ENCODE measurements around the gene ZBTB9. TPM values are rescaled to one million over a fixed set of nuclear protein-coding genes. Genes with fewer than 3 reads are reported as not detected.

Gene ZBTB9
- polyA plus RNA-seq, 1 experiment: 5.8 TPM

DNA sequence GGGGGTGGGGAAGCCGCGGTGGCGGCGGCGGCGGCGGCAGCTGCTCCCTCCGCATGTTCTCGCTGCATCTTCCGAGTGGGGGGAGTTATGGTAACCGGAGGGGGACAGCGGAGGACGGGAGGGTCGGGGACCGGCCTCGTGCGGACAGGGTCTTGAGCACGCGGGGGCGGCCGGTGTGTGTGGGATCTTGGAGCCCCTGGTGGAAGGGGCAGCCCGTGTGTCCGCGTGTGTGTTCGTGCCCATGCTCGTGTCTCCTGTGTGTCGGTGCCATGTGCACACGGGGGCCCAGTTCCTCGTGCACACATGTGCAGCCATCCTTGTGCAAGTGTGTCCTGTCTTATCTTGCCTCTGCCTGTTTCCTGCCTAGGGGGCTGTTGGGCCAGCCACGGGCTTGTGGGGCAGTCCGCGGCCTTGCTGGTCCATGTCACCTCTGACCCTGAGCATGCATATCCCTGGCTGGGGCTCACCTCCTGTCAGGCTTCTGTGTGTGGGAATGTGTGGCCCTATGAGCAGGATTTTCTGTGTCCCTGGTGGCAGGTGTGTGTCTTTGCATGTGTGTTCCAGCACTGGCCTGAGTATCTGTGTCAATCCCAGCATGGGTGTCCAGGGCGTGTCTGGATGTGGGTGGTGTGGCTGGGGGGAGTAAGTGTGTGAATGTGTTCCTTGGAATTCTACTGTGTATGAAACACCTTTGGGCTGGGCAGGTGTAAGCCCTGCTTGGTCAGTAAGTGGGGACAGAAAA, 26.0 kb upstream of the ZBTB9 start:
- CTCF ChIA-PET: interaction anchor here (1.1 kb wide), 1 partner anchor 9 kb away, joined by 3 read pairs; the partner anchor contains the start of gene SYNGAP1
- POLR2A ChIA-PET: interaction anchor here (1.0 kb wide), 1 partner anchor 110 kb away, joined by 17 read pairs; no protein-coding TSS in a partner anchor

DNA sequence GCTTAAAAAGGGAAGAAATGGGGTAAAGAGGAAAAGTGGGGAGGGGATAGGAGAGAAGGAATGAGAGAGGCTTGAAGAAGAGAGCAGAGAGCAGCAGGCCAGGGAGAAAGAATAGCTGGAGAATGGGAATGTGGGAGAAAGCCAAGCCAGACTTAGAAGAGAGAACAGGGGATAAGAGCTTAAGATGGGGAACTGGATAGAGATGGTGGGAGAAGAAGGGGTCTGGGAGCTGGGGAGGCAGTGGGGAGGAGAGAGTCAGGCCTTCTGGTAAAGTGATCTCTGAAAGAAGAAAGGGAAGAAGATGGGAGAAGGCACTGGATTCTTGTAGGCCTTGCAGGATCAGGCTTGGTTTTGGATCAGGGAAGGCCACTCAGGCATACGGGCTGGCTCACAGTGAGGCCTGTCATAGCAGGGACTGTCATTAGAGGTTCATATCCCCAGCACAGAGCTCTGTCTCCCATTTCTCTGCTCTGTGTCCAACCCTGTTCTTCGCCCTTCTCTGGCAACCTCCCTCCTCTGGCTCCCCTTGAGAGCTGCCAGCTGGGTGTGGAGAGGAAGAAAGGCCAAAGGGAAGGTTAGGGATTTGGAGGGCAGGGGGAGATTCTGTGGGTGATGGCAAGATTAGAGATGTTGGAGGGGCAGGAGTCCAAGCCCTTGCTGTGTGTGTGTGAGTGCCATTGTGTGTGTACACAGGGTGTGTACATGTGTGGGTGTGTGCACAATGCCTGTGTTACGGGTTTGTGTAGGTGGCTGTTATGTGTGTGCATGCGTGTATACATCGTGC, 25.2 kb upstream of the ZBTB9 start:
- ChIA-PET POLR2A (interaction anchor here (1.0 kb wide), 1 partner anchor 111 kb away, joined by 17 read pairs; no protein-coding TSS in a partner anchor), CTCF (interaction anchor here (1.1 kb wide), 1 partner anchor 10 kb away, joined by 3 read pairs; the partner anchor contains the start of gene SYNGAP1)
- Histone ChIP-seq H3K27me3 (ENCODE audit: control insufficient read depth, insufficient read depth, low read length) (no peaks in the 10 kb centered on the region), H3K4me3 (ENCODE audit: low read depth, low read length) (peak overlapping the region; percentile 7; the same call in 1 of the 2 replicates), H3K27ac (ENCODE audit: low read depth, low read length) (no peak overlapping the region), H3K9me3 (ENCODE audit: control insufficient read depth, insufficient read depth, low read length) (no peaks in the 10 kb centered on the region)
- TF ChIP-seq, protein P1, sequence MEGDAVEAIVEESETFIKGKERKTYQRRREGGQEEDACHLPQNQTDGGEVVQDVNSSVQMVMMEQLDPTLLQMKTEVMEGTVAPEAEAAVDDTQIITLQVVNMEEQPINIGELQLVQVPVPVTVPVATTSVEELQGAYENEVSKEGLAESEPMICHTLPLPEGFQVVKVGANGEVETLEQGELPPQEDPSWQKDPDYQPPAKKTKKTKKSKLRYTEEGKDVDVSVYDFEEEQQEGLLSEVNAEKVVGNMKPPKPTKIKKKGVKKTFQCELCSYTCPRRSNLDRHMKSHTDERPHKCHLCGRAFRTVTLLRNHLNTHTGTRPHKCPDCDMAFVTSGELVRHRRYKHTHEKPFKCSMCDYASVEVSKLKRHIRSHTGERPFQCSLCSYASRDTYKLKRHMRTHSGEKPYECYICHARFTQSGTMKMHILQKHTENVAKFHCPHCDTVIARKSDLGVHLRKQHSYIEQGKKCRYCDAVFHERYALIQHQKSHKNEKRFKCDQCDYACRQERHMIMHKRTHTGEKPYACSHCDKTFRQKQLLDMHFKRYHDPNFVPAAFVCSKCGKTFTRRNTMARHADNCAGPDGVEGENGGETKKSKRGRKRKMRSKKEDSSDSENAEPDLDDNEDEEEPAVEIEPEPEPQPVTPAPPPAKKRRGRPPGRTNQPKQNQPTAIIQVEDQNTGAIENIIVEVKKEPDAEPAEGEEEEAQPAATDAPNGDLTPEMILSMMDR (IDR thresholded peaks at IDR 0.05; ENCODE audit: low read depth, low read length): no peak
- DNase-seq (ENCODE audit: low read depth, low spot score): no peak

More for the DNA sequence above, 26.0 kb upstream of the ZBTB9 start:
- TF ChIP-seq, protein P1 (IDR thresholded peaks at IDR 0.05; ENCODE audit: low read depth, low read length): peak; percentile 35
- Histone ChIP-seq H3K27me3 (ENCODE audit: control insufficient read depth, insufficient read depth, low read length) (no peaks in the 10 kb centered on the region), H3K4me3 (ENCODE audit: low read depth, low read length) (peak overlapping the region; percentile 73), H3K9me3 (ENCODE audit: control insufficient read depth, insufficient read depth, low read length) (no peaks in the 10 kb centered on the region), H3K27ac (ENCODE audit: low read depth, low read length) (no peak overlapping the region)
- no peak for DNase-seq (ENCODE audit: low read depth, low spot score)

- ChIA-PET CTCF (interaction anchor here (1.8 kb wide), 1 partner anchor 39 kb away, joined by 7 read pairs; no protein-coding TSS in a partner anchor), POLR2A (no interaction called here)
- DNase-seq (ENCODE audit: low read depth, low spot score): no peak
- TF ChIP-seq, protein P1 (IDR thresholded peaks at IDR 0.05; ENCODE audit: low read depth, low read length): no peak
- Histone ChIP-seq H3K4me3 (ENCODE audit: low read depth, low read length) (no peak overlapping the region), H3K27me3 (ENCODE audit: control insufficient read depth, insufficient read depth, low read length) (no peaks in the 10 kb centered on the region), H3K27ac (ENCODE audit: low read depth, low read length) (no peak overlapping the region), H3K9me3 (ENCODE audit: control insufficient read depth, insufficient read depth, low read length) (no peaks in the 10 kb centered on the region)
These were observed 24.7 kb upstream of the ZBTB9 start for GRCh38 chr6:33429750-33430052.

GRCh38 chr6:33430334-33430733, 24.0 kb upstream of the ZBTB9 start:
- Histone ChIP-seq H3K27ac (ENCODE audit: low read depth, low read length) (no peak overlapping the region), H3K4me3 (ENCODE audit: low read depth, low read length) (no peak overlapping the region), H3K27me3 (ENCODE audit: control insufficient read depth, insufficient read depth, low read length) (no peaks in the 10 kb centered on the region), H3K9me3 (ENCODE audit: control insufficient read depth, insufficient read depth, low read length) (no peaks in the 10 kb centered on the region)
- TF ChIP-seq, protein P1 (IDR thresholded peaks at IDR 0.05; ENCODE audit: low read depth, low read length): no peak
- DNase-seq (ENCODE audit: low read depth, low spot score): no peak
- ChIA-PET CTCF (interaction anchor here (1.8 kb wide), 1 partner anchor 39 kb away, joined by 7 read pairs; no protein-coding TSS in a partner anchor), POLR2A (interaction anchor here (1.0 to 1.7 kb wide), 3 partner anchors 13 to 158 kb away, joined by 4 to 6 read pairs (median 6); partner anchors contain the start of genes RPS18 and VPS52)

Measured in AG04450 (cell line).